Measurements from ENCODE around the gene HSD17B12.

GRCh38 chr11:43718373-43718772 lies 37.8 kb downstream of the HSD17B12 start:
- TF ChIP-seq CTCF (CRISPR knock-in tag; IDR thresholded peaks at IDR 0.05) (no peak), SAP130 (CRISPR knock-in tag; IDR thresholded peaks at IDR 0.05; ENCODE audit: low read depth) (no peak), SKI (IDR thresholded peaks at IDR 0.05; ENCODE audit: partially characterized antibody) (no peak), ZNF724P (CRISPR knock-in tag; IDR thresholded peaks at IDR 0.05; ENCODE audit: borderline replicate concordance) (no peak), EZH2 (conservative IDR thresholded peaks at IDR 0.05; ENCODE audit: low read depth, low read length) (no peak), ZNF292 (CRISPR knock-in tag; IDR thresholded peaks at IDR 0.05; ENCODE audit: borderline replicate concordance, low read depth) (no peak), SNRNP70 (IDR thresholded peaks at IDR 0.05; ENCODE audit: low read depth, low read length) (no peak), KLF9 (CRISPR knock-in tag; IDR thresholded peaks at IDR 0.05; ENCODE audit: low read depth) (no peak), MXI1 (IDR thresholded peaks at IDR 0.05; ENCODE audit: borderline replicate concordance, low read depth, low read length) (no peak), ZBTB7A (CRISPR knock-in tag; IDR thresholded peaks at IDR 0.05) (no peak), ZNF816 (CRISPR knock-in tag; IDR thresholded peaks at IDR 0.05; ENCODE audit: borderline replicate concordance) (no peak)
